HEK293T (cell line): ENCODE measurements around the gene GIPC2.

Experiments
- BHLHE40 ChIP-seq: fragments of 450-650 bp; IDR thresholded peaks from 2 replicates; pipeline ENCODE4 v1.6.1; 2016; ENCODE audit warnings: mild to moderate bottlenecking, moderate library complexity, borderline replicate concordance
- FOXA1 ChIP-seq: fragments of 450-650 bp; IDR thresholded peaks from 2 replicates; pipeline ENCODE4 v1.6.1; 2016; ENCODE audit warnings: mild to moderate bottlenecking
- FOXK2 ChIP-seq: fragments of 450-650 bp; IDR thresholded peaks from 2 replicates; pipeline ENCODE4 v1.6.1; 2016; ENCODE audit warnings: mild to moderate bottlenecking
- FOXM1 ChIP-seq: fragments of 450-650 bp; IDR thresholded peaks from 2 replicates; pipeline ENCODE4 v1.6.1; 2017; ENCODE audit warnings: mild to moderate bottlenecking, borderline replicate concordance
- L3MBTL2 ChIP-seq: fragments of 450-650 bp; conservative IDR thresholded peaks from 2 replicates; pipeline ENCODE4 v1.6.1; 2016; ENCODE audit warnings: mild to moderate bottlenecking
- LEF1 ChIP-seq: fragments of 450-650 bp; IDR thresholded peaks from 2 replicates; pipeline ENCODE4 v1.6.1; 2017; ENCODE audit warnings: mild to moderate bottlenecking, borderline replicate concordance
- NFRKB ChIP-seq: fragments of 450-650 bp; IDR thresholded peaks from 2 replicates; pipeline ENCODE4 v1.6.1; 2016; ENCODE audit warnings: mild to moderate bottlenecking, moderate library complexity
- SP1 ChIP-seq: fragments of 450-650 bp; IDR thresholded peaks from 2 replicates; pipeline ENCODE4 v1.6.1; 2017
- SUZ12 ChIP-seq: fragments of 450-650 bp; IDR thresholded peaks from 2 replicates; pipeline ENCODE4 v1.6.1; 2016; ENCODE audit warnings: mild to moderate bottlenecking
- TARDBP ChIP-seq: fragments of 450-650 bp; IDR thresholded peaks from 2 replicates; pipeline ENCODE4 v1.6.1; 2016
- TF ChIP-seq, protein P1 (sequence below): fragments of 450-650 bp; IDR thresholded peaks from 2 replicates; pipeline ENCODE4 v1.6.1; 2016

DNA sequence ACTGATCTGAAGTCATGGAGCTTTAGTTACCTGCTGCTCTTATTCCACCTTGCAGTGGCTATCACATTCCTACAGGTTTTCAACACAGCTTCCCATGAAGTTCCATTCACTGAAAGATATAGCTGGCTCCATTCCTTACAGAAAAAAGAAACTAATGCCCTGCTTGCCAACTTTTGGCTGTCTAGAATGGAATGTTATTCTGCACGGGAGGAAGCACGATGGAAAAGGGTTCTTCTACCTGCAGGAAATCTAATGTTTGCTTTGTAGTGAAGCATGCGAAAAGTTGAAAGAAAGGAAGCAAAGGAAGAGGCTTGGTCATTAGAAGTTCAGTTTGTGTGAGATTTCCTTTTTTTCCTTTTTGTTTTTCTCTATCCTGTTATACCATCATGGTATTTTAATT lies 32.6 kb downstream of the GIPC2 start:
- TF ChIP-seq SP1 (no peak), NFRKB (no peak), FOXM1 (no peak), FOXA1 (no peak), TARDBP (no peak), LEF1 (no peak), FOXK2 (no peak), BHLHE40 (no peak), SUZ12 (no peak), L3MBTL2 (no peak)
- TF ChIP-seq, protein P1, sequence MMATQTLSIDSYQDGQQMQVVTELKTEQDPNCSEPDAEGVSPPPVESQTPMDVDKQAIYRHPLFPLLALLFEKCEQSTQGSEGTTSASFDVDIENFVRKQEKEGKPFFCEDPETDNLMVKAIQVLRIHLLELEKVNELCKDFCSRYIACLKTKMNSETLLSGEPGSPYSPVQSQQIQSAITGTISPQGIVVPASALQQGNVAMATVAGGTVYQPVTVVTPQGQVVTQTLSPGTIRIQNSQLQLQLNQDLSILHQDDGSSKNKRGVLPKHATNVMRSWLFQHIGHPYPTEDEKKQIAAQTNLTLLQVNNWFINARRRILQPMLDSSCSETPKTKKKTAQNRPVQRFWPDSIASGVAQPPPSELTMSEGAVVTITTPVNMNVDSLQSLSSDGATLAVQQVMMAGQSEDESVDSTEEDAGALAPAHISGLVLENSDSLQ: no peak
